PC-9 (cell line): ENCODE data around the gene PLEKHA7.

Experiments used
- CTCF ChIP-seq: fragments of 200-600 bp; sonication (generic); conservative IDR thresholded peaks from 2 replicates; pipeline ENCODE4 v1.6.1; 2017; ENCODE audit warnings: mixed run types, antibody characterized with exemption, mild to moderate bottlenecking, moderate library complexity
- EZH2 ChIP-seq: fragments of 200-600 bp; sonication (generic); IDR thresholded peaks from 2 replicates; pipeline ENCODE4 v1.8.0; 2017; ENCODE audit warnings: antibody characterized with exemption, low read depth

- TF ChIP-seq CTCF (no peak), EZH2 (no peak)
These were observed 113.7 kb downstream of the PLEKHA7 start for GRCh38 chr11:16900491-16900890.
